ENCODE data around the gene SEMA4C.

Gene SEMA4C, protein sequence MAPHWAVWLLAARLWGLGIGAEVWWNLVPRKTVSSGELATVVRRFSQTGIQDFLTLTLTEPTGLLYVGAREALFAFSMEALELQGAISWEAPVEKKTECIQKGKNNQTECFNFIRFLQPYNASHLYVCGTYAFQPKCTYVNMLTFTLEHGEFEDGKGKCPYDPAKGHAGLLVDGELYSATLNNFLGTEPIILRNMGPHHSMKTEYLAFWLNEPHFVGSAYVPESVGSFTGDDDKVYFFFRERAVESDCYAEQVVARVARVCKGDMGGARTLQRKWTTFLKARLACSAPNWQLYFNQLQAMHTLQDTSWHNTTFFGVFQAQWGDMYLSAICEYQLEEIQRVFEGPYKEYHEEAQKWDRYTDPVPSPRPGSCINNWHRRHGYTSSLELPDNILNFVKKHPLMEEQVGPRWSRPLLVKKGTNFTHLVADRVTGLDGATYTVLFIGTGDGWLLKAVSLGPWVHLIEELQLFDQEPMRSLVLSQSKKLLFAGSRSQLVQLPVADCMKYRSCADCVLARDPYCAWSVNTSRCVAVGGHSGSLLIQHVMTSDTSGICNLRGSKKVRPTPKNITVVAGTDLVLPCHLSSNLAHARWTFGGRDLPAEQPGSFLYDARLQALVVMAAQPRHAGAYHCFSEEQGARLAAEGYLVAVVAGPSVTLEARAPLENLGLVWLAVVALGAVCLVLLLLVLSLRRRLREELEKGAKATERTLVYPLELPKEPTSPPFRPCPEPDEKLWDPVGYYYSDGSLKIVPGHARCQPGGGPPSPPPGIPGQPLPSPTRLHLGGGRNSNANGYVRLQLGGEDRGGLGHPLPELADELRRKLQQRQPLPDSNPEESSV

DNA sequence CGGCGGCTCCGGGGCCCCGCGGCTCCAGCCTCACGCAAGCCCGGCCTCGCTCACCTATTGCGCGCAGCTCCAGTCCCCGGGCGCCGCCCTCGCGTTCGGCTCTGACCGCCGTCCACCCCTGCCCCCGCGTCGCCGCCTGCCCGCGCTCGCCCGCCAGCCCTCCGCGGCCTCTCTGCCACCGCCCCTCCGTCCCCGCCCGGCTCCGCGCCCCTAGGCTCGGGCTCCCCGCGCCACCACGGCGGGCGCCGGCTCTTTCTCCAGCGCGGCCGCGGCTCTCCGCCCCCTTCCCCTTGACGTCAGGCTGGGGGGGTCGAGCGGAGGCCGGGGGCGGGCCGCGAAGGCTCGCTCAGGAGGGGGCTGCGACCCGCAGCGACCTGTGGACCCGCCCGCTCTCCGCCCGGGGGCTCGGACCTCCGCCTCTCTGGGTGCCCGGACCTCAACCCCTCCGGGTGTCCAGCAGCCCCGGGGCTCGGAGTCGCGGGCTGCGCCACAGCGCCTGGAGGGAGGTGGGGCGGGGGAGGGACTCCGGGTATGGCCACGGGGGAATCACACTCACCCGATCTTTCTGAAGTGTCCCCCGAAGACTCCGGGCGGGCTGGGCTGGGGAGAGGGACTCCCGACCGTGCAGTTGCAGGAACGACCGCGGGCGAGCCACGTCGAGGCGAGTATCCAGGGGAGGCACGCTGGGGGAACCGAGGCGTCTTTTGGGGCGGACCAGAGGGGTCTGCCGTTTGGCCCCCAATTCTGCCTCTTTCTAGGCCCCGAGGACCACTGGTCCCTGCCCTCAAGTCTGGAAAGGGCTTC, at the start of gene SEMA4C:
TSS of gene SEMA4C (minus strand) at position 259 of the 804 bp plus-strand sequence. CDS start 2,194 bp downstream, outside the sequence.
- Histone ChIP-seq H3K4me1 (ENCODE audit: control insufficient read depth in 2 of 2, insufficient read depth in 2 of 2, low read length in 2 of 2) (peaks cover 19 to 48% of the 10 kb centered on the region in 2 donors), H3K27ac (ENCODE audit: low read depth in 2 of 2, low read length in 2 of 2) (peak within 1 kb of the TSS; percentile 84 to 85), H3K36me3 (ENCODE audit: control insufficient read depth in 2 of 2, insufficient read depth in 2 of 2, low read length in 2 of 2) (peaks cover 8 to 10% of the 10 kb centered on the region in 2 donors), H3K9ac (ENCODE audit: low read depth in 1 of 2, low read length in 2 of 2) (peak within 1 kb of the TSS; percentile 76 to 84), H3K9me3 (ENCODE audit: control insufficient read depth in 2 of 2, low read length in 2 of 2) (no peaks in the 10 kb centered on the region), H3K27me3 (ENCODE audit: control insufficient read depth in 2 of 2, insufficient read depth in 2 of 2, low read length in 2 of 2) (no peaks in the 10 kb centered on the region), H3K4me3 (ENCODE audit: low read length in 2 of 2) (peak within 1 kb of the TSS; percentile 71 to 73)

DNA sequence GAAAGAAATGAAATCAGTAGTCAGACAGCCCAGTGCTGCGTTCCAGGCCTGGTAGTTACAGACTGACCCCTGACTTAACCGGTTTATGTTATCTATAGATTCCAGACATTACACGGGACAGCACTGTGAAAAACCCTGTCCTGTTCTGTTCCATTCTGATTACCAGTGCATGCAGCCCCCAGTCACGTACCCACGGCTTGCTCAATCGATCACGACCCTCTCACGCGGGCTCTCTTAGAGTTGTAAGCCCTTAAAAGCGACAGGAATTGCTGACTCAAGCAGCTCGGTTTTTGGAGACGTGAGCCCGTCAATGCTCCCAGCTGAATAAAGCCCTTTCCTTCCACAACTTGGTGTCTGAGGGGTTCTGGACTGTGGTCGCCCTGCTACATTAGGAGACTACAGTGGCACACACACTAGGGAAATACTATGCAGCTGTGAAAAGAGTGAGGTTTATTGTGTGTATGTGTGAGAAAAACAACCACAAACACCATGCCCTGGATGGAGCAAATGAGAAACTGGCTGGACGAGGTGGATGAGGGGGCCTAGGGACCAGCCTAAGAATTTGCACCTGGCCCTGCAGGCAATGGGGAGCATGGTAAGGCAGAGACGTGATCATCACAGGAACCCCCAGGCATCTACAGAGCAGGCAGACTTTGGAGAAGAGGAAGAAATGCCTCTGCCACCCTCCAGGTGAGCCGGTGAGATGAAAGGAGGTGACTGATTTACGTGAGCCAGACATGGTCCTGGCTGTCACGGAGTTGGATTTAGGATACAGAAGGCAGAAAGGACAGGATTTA, 49.1 kb upstream of the SEMA4C start:
- H3K4me3 ChIP-seq (ENCODE audit: low read length in 2 of 2) = no peak overlapping the region
- no peak overlapping the region for H3K27ac ChIP-seq (ENCODE audit: low read depth in 2 of 2, low read length in 2 of 2)
- H3K9ac ChIP-seq (ENCODE audit: low read depth in 1 of 2, low read length in 2 of 2) = no peak overlapping the region
- peaks cover 3 to 13% of the 10 kb centered on the region in 2 donors for H3K4me1 ChIP-seq (ENCODE audit: control insufficient read depth in 2 of 2, insufficient read depth in 2 of 2, low read length in 2 of 2)
- no peaks in the 10 kb centered on the region for H3K36me3 ChIP-seq (ENCODE audit: control insufficient read depth in 2 of 2, insufficient read depth in 2 of 2, low read length in 2 of 2)
- no peaks in the 10 kb centered on the region for H3K9me3 ChIP-seq (ENCODE audit: control insufficient read depth in 2 of 2, low read length in 2 of 2)
- H3K27me3 ChIP-seq (ENCODE audit: control insufficient read depth in 2 of 2, insufficient read depth in 2 of 2, low read length in 2 of 2) = no peaks in the 10 kb centered on the region

DNA sequence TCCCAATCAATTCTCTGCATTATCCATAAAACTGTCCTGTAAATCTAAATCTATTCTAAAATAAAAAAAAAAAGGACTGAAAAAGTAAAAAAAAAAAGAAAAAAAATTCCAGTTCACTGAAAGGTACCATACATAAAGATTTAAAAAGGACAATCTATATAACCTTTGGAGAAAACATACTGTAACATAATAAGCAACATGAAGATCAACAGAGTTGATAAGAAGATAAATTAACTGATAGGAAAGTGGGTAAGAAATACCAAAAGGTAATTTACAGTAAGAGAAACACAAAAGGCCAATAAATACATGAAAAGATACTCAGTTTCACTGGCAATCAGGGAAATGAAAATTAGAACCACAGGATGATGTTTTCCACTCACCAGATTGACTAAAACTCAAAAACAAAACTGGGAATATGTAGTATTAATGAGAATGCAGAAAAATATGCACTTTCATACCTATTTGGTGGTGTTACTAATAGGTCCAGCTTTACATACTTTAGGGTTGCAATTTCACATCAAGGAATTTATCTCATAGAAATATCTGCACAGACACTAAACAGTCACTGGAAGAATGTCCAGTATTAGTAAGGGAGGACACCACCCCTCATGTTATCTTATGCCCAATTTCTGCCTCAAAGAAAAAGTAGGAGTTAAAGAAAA, 48.3 kb upstream of the SEMA4C start:
- Histone ChIP-seq H3K36me3 (ENCODE audit: control insufficient read depth in 2 of 2, insufficient read depth in 2 of 2, low read length in 2 of 2) (no peaks in the 10 kb centered on the region), H3K9ac (ENCODE audit: low read depth in 1 of 2, low read length in 2 of 2) (no peak overlapping the region), H3K27ac (ENCODE audit: low read depth in 2 of 2, low read length in 2 of 2) (no peak overlapping the region), H3K27me3 (ENCODE audit: control insufficient read depth in 2 of 2, insufficient read depth in 2 of 2, low read length in 2 of 2) (peaks cover 0 to 2% of the 10 kb centered on the region in 2 donors), H3K4me1 (ENCODE audit: control insufficient read depth in 2 of 2, insufficient read depth in 2 of 2, low read length in 2 of 2) (peaks cover 6 to 14% of the 10 kb centered on the region in 2 donors), H3K9me3 (ENCODE audit: control insufficient read depth in 2 of 2, low read length in 2 of 2) (no peaks in the 10 kb centered on the region), H3K4me3 (ENCODE audit: low read length in 2 of 2) (no peak overlapping the region)

DNA sequence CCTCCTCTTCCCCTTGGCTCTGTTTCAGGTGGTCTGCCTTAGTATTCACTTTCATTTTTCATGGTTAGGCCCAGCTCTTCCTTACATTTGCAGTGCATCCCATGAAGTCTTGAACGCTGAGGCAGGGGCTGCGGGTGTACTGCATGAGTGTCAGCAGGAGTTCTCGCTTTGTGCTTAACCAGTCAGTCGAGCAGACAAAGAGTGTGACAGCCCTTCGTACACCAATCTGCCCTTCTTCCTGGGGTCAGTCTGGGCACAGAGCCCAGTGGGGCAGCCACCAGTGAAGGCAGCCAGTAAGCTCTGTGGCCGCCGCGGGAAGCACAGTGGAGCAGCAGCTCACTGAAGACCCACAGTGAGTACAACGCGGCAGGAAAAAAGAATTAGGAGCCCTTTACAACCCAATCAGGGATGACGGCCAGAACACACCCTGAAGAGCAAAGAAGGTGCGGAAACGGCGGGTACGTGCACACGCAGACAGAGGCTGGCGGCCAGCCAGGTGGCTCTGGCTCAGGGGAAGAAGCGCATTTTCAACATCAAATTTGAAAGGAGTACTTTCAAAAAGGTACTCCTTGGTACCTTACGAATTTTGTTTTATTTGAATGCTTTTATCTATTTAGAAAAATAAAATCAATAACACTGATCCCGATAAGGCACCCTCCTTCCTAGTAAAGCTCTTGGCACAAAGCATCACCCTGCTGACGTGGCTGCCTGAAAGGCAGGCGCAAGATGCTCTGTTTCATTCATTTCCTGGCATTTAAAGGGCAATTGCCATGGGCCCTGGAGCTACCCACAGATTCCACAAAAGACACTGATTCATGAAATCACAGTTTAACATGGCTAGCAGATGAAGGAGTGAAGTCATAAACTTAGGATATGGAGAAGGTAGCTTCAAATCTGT, 47.0 kb upstream of the SEMA4C start:
- Histone ChIP-seq H3K9ac (ENCODE audit: low read depth in 1 of 2, low read length in 2 of 2) (peak overlapping the region in 1 of 2 donors; percentile 7), H3K27ac (ENCODE audit: low read depth in 2 of 2, low read length in 2 of 2) (no peak overlapping the region), H3K4me1 (ENCODE audit: control insufficient read depth in 2 of 2, insufficient read depth in 2 of 2, low read length in 2 of 2) (peaks cover 6 to 14% of the 10 kb centered on the region in 2 donors), H3K4me3 (ENCODE audit: low read length in 2 of 2) (peak overlapping the region in 1 of 2 donors; percentile 22), H3K36me3 (ENCODE audit: control insufficient read depth in 2 of 2, insufficient read depth in 2 of 2, low read length in 2 of 2) (no peaks in the 10 kb centered on the region), H3K9me3 (ENCODE audit: control insufficient read depth in 2 of 2, low read length in 2 of 2) (no peaks in the 10 kb centered on the region), H3K27me3 (ENCODE audit: control insufficient read depth in 2 of 2, insufficient read depth in 2 of 2, low read length in 2 of 2) (peaks cover 0 to 3% of the 10 kb centered on the region in 2 donors)

DNA sequence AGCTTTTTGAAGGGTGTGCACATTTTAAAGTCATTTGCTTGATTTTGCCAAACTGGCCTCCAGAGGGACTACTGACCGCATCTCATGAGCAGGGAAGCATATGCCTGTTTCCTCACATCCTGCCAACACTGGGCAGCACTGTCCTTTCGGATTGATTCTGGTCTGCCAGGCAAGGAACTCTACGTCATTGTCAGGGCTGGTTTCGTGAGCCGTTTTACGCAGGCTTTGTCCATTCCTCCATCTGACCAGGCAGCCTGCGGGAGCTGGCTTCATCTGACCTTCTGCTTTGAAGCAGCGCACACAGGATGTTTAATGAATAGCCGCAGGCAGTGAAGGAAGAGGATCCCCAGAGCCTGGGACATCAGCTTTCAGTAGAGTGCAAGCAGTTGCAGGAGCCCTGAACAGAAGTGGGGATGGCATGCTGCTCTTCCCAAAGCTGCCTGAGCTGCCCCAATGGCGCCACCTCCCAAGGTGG, 46.3 kb upstream of the SEMA4C start:
- Histone ChIP-seq H3K9me3 (ENCODE audit: control insufficient read depth in 2 of 2, low read length in 2 of 2) (no peaks in the 10 kb centered on the region), H3K27ac (ENCODE audit: low read depth in 2 of 2, low read length in 2 of 2) (no peak overlapping the region), H3K27me3 (ENCODE audit: control insufficient read depth in 2 of 2, insufficient read depth in 2 of 2, low read length in 2 of 2) (peaks cover 0 to 3% of the 10 kb centered on the region in 2 donors), H3K9ac (ENCODE audit: low read depth in 1 of 2, low read length in 2 of 2) (no peak overlapping the region), H3K4me3 (ENCODE audit: low read length in 2 of 2) (no peak overlapping the region), H3K36me3 (ENCODE audit: control insufficient read depth in 2 of 2, insufficient read depth in 2 of 2, low read length in 2 of 2) (no peaks in the 10 kb centered on the region), H3K4me1 (ENCODE audit: control insufficient read depth in 2 of 2, insufficient read depth in 2 of 2, low read length in 2 of 2) (peaks cover 6 to 14% of the 10 kb centered on the region in 2 donors)

DNA sequence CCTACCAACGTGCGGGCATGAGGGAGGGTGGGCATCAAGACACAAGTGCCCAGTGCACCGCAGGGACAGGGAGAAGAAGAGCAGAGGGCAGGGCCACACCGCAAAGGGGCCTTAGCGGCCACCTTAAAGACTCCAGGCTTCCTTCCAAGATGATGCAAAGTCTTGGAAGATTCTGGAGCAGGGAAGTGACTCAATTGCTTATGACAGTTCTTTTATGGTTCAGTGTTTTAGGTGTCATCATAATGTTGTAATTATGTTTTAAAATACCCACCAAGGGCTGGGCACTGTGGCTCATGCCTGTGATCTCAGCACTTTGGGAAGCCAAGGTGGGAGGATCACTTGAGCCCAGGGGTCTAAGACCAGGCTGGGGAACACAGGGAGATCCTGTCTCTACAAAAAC, 44.5 kb upstream of the SEMA4C start:
- no peaks in the 10 kb centered on the region for H3K9me3 ChIP-seq (ENCODE audit: control insufficient read depth in 2 of 2, low read length in 2 of 2)
- H3K36me3 ChIP-seq (ENCODE audit: control insufficient read depth in 2 of 2, insufficient read depth in 2 of 2, low read length in 2 of 2) = no peaks in the 10 kb centered on the region
- H3K4me3 ChIP-seq (ENCODE audit: low read length in 2 of 2) = no peak overlapping the region
- peaks cover 6 to 11% of the 10 kb centered on the region in 2 donors for H3K4me1 ChIP-seq (ENCODE audit: control insufficient read depth in 2 of 2, insufficient read depth in 2 of 2, low read length in 2 of 2)
- no peak overlapping the region for H3K9ac ChIP-seq (ENCODE audit: low read depth in 1 of 2, low read length in 2 of 2)
- H3K27me3 ChIP-seq (ENCODE audit: control insufficient read depth in 2 of 2, insufficient read depth in 2 of 2, low read length in 2 of 2) = peaks cover 0 to 3% of the 10 kb centered on the region in 2 donors
- H3K27ac ChIP-seq (ENCODE audit: low read depth in 2 of 2, low read length in 2 of 2) = peak overlapping the region in 1 of 2 donors; percentile 4

DNA sequence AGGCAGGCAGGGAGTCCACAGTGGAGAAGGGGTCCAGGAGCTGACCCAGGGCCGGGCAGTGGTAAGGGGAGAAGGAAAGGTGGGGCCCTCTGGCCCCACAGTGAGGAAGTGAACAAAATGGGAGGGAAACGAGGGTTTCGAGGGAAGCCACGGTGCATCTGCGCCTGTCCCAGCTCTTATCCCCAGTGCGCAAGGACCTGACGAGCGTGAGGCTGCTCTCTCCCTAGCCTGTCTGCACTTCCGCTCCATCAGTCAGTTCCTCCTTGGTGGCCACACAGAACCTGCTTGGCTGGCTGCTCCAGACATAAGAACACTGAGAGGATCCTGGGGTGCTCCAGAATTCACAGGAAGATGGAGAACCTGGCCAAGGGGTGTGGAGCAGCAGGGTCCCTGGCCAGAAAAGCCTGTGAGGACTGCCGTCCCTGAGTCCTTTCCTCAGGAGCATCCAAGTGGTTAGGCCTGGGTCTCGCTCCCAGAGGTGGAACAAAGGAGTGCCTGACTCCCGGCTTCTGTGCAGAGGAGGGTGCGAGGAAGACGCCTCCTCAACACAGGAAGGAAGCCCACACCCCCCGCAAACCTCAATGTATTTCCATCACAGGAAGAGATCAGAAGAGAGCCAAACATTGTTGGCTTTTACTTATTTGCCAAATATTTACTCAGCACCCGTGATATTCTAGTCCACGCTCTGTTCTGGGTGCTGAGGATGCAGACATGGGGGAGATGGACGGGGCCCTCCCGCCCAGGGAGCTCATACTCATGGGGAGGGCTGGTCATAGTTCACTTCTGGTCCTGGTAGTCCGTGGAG, 43.7 kb upstream of the SEMA4C start:
- H3K4me1 ChIP-seq (ENCODE audit: control insufficient read depth in 2 of 2, insufficient read depth in 2 of 2, low read length in 2 of 2) = peaks cover 6 to 11% of the 10 kb centered on the region in 2 donors
- H3K4me3 ChIP-seq (ENCODE audit: low read length in 2 of 2) = peak overlapping the region in 1 of 2 donors; percentile 37
- H3K27me3 ChIP-seq (ENCODE audit: control insufficient read depth in 2 of 2, insufficient read depth in 2 of 2, low read length in 2 of 2) = peaks cover 0 to 3% of the 10 kb centered on the region in 2 donors
- no peaks in the 10 kb centered on the region for H3K36me3 ChIP-seq (ENCODE audit: control insufficient read depth in 2 of 2, insufficient read depth in 2 of 2, low read length in 2 of 2)
- H3K27ac ChIP-seq (ENCODE audit: low read depth in 2 of 2, low read length in 2 of 2) = peak overlapping the region in 1 of 2 donors; percentile 23
- H3K9ac ChIP-seq (ENCODE audit: low read depth in 1 of 2, low read length in 2 of 2) = no peak overlapping the region
- H3K9me3 ChIP-seq (ENCODE audit: control insufficient read depth in 2 of 2, low read length in 2 of 2) = no peaks in the 10 kb centered on the region

DNA sequence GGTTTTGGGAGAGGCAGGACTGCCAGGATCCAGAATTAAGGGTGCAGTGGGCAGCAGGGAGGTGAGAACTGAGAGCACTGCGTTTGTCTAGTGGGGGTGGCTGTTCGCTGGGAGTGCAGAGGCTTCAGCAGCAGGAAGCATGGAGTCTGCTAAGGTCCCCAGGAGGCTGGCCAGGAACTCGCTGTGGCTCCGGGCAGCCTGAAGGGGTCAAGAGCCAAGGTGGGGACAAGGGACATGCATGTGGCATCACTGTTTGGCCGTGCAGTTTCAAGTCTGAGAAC, 43.2 kb upstream of the SEMA4C start:
- Histone ChIP-seq H3K9me3 (ENCODE audit: control insufficient read depth in 2 of 2, low read length in 2 of 2) (no peaks in the 10 kb centered on the region), H3K36me3 (ENCODE audit: control insufficient read depth in 2 of 2, insufficient read depth in 2 of 2, low read length in 2 of 2) (no peaks in the 10 kb centered on the region), H3K27me3 (ENCODE audit: control insufficient read depth in 2 of 2, insufficient read depth in 2 of 2, low read length in 2 of 2) (peaks cover 0 to 3% of the 10 kb centered on the region in 2 donors), H3K4me3 (ENCODE audit: low read length in 2 of 2) (no peak overlapping the region), H3K9ac (ENCODE audit: low read depth in 1 of 2, low read length in 2 of 2) (no peak overlapping the region), H3K4me1 (ENCODE audit: control insufficient read depth in 2 of 2, insufficient read depth in 2 of 2, low read length in 2 of 2) (peaks cover 7 to 14% of the 10 kb centered on the region in 2 donors), H3K27ac (ENCODE audit: low read depth in 2 of 2, low read length in 2 of 2) (peak overlapping the region in 1 of 2 donors; percentile 23)
